HG02884 (cell line): ENCODE data around the gene RAB10.
A peak's percentile ranks its signal among the peaks of the same experiment; 100 is the strongest.
"Not testable (repeated sequence)": the region's sequence is repeated elsewhere in the genome, so short reads cannot be mapped to it uniquely, and the experiment has no call there.

Experiments
- ATAC-seq: cut with Tn5 transposase; IDR thresholded peaks from one replicate; pipeline ENCODE4 v1.9.1; 2021; ENCODE audit warnings: mild to moderate bottlenecking, moderate library complexity; ENCODE audit not compliant: unreplicated experiment

Gene RAB10

GRCh38 chr2:26054598-26055348, 20.9 kb downstream of the RAB10 start:
- ATAC-seq: no peak

- no peak for ATAC-seq
These were observed 24.5 kb downstream of the RAB10 start for GRCh38 chr2:26058390-26058789.

- ATAC-seq: no peak
These were observed 25.7 kb downstream of the RAB10 start for GRCh38 chr2:26059542-26059941.

GRCh38 chr2:26061539-26061938, 27.7 kb downstream of the RAB10 start:
- no peak for ATAC-seq

GRCh38 chr2:26064846-26065245, 31.0 kb downstream of the RAB10 start:
- no peak for ATAC-seq

- ATAC-seq: no peak
These were observed 33.5 kb downstream of the RAB10 start for GRCh38 chr2:26067186-26067974.

GRCh38 chr2:26067980-26068507, 34.2 kb downstream of the RAB10 start:
- no peak for ATAC-seq

GRCh38 chr2:26068602-26069298, 34.9 kb downstream of the RAB10 start:
- peak; percentile 86 for ATAC-seq

GRCh38 chr2:26070730-26071129, 36.8 kb downstream of the RAB10 start:
- no peak for ATAC-seq

- no peak for ATAC-seq
These were observed 39.3 kb downstream of the RAB10 start for GRCh38 chr2:26072925-26073768.

- no peak for ATAC-seq
These were observed 39.9 kb downstream of the RAB10 start for GRCh38 chr2:26073830-26074229.

GRCh38 chr2:26074676-26075075, 40.8 kb downstream of the RAB10 start:
- ATAC-seq: no peak

- ATAC-seq: no peak
These were observed 41.3 kb downstream of the RAB10 start for GRCh38 chr2:26075173-26075572.

GRCh38 chr2:26076001-26076587, 42.2 kb downstream of the RAB10 start:
- no peak for ATAC-seq

- ATAC-seq: no peak
These were observed 43.4 kb downstream of the RAB10 start for GRCh38 chr2:26077291-26077690.

- ATAC-seq: no peak
These were observed 45.1 kb downstream of the RAB10 start for GRCh38 chr2:26078939-26079338.

- no peak for ATAC-seq
These were observed 46.5 kb downstream of the RAB10 start for GRCh38 chr2:26080356-26080755.

- ATAC-seq: not testable (repeated sequence)
These were observed 47.0 kb downstream of the RAB10 start for GRCh38 chr2:26080925-26081324.

- no peak for ATAC-seq
These were observed 47.7 kb downstream of the RAB10 start for GRCh38 chr2:26081556-26081955.

- no peak for ATAC-seq
These were observed 52.3 kb downstream of the RAB10 start for GRCh38 chr2:26086155-26086637.
